Stimulated activated naive CD8-positive, alpha-beta T cell treated with anti-CD3 and anti-CD28 coated beads, Interleukin-15, amount 100 ng/mL, for 72 hours (primary cell): ENCODE results near the gene CNOT9.
A peak's percentile ranks its signal among the peaks of the same experiment; 100 is the strongest.

Experiments used
- ATAC-seq: fragments of 150-1000 bp; cut with Tn5 transposase; 2 replicates; pipeline ENCODE4 v1.10.0; 2021; ENCODE audit warnings: mild to moderate bottlenecking, moderate library complexity
- DNase-seq, 2 donors: peaks; one replicate each; pipeline ENCODE4 v3.0.0; 2021 to 2022
- H3K27ac Mint-ChIP-seq, 2 donors: one replicate each; pipeline ENCODE4 v1.8.0; 2022; ENCODE audit warnings: mild to moderate bottlenecking in 2 of 2, mixed read lengths in 2 of 2, moderate library complexity in 2 of 2
- H3K27me3 Mint-ChIP-seq: one replicate; pipeline ENCODE4 v1.8.0; 2022; ENCODE audit warnings: mixed read lengths
- H3K4me1 Mint-ChIP-seq: one replicate; pipeline ENCODE4 v1.8.0; 2022; ENCODE audit warnings: mild to moderate bottlenecking, mixed read lengths
- H3K4me3 Mint-ChIP-seq, 2 donors: one replicate each; pipeline ENCODE4 v1.8.0; 2022; ENCODE audit warnings: mild to moderate bottlenecking in 2 of 2, mixed read lengths in 2 of 2, moderate library complexity in 1 of 2
- H3K9me3 Mint-ChIP-seq, 2 donors: one replicate each; pipeline ENCODE4 v1.8.0; 2022; ENCODE audit warnings: mixed read lengths in 2 of 2

The CNOT9 gene

DNA sequence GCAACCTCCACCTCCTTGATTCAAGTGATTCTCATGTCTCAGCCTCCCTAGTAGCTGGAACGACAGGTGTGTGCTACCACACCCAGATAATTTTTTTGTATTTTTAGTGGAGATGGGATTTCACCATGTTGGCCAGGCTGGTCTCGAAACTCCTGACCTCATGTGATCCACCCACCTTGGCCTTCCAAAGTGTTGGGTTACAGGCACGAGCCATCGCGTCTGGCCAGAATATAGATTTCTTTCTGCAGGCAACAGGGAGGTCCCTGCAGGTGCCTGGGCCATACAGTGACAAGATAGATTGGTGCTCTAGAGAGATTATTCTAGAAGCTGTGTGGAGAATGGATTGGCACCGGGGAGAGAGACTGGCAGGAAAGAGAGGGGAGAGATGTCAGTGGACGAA lies 52.4 kb downstream of the CNOT9 start:
- H3K27me3 Mint-ChIP-seq, result no peaks in the 10 kb centered on the region
- H3K4me3 Mint-ChIP-seq, result no peak overlapping the region
- H3K9me3 Mint-ChIP-seq, result no peaks in the 10 kb centered on the region
- ATAC-seq (no peak), DNase-seq (no peak)
- no peak overlapping the region for H3K27ac Mint-ChIP-seq
- H3K4me1 Mint-ChIP-seq, result peaks cover 6% of the 10 kb centered on the region

DNA sequence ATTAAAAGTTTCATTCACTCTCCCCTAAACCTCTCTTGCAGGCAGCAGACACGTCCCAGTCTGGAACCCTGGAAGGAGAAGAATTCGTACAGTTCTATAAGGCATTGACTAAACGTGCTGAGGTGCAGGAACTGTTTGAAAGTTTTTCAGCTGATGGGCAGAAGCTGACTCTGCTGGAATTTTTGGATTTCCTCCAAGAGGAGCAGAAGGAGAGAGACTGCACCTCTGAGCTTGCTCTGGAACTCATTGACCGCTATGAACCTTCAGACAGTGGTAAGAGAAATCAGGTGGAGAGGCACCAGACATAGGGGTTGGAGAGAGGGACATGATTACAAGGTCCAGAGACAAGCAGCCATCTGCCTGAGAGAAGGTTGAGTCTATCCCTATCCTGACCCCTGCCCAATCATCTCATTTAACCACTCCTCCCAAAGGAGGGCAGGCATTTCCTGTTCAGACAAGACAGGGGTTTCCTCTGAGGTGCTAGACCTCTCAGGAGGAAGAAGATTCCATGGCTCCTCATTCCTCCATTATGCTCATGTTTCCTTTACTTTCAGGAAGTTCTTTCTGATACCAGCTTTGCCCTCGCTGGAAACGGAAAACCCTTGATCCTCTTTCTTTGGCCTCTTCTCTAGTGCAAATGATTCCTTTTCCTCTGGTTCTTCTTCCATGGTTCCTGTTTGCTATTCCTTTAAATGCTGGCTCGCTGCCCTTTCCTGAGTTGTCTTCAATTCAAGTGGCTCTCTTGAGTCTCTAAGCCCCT lies 54.1 kb downstream of the CNOT9 start:
- DNase-seq (no peak), ATAC-seq (no peak)
- no peaks in the 10 kb centered on the region for H3K9me3 Mint-ChIP-seq
- peaks cover 7% of the 10 kb centered on the region for H3K4me1 Mint-ChIP-seq
- H3K4me3 Mint-ChIP-seq, result no peak overlapping the region
- no peaks in the 10 kb centered on the region for H3K27me3 Mint-ChIP-seq
- no peak overlapping the region for H3K27ac Mint-ChIP-seq

DNA sequence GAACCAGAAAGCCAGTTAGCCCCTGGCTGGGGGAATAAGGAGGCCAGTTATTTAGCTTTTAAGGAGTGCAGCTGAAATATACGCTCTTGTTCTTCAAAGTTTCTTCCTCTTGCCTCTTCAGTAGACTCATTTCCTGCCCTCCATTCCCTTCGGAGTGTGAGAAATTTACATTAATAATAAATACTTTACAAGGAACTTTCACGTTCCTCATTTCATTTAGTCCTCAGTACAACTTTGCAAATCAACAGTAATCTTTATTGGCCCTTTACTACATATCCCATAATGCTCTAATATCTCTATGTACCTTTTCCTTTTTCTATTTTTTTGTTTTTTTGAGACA lies 54.7 kb downstream of the CNOT9 start:
- DNase-seq, result no peak
- H3K4me1 Mint-ChIP-seq, result peaks cover 12% of the 10 kb centered on the region
- H3K27me3 Mint-ChIP-seq, result no peaks in the 10 kb centered on the region
- H3K4me3 Mint-ChIP-seq, result no peak overlapping the region
- H3K27ac Mint-ChIP-seq, result no peak overlapping the region
- ATAC-seq, result no peak
- no peaks in the 10 kb centered on the region for H3K9me3 Mint-ChIP-seq

DNA sequence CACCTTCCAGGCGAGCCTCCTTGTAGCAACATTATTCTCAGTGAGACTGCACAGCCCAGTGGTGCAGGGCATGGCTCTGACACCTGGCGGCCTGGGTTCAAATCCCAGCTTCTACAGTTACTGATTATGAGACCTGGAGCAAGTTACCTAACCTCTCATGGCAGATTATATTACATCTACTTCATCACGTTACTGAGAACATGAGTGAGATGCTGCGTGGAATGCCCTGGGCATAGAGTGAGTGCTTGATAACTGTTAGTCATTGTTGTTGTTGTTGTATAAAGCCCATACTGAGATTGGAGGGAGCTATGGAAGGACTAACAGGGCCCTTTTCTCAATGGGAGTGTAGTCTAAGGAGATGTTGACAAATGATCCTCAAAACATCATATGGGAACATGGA lies 57.7 kb downstream of the CNOT9 start:
- H3K27ac Mint-ChIP-seq, result peak overlapping the region in 1 of 2 donors; percentile 50
- H3K4me3 Mint-ChIP-seq, result no peak overlapping the region
- no peaks in the 10 kb centered on the region for H3K9me3 Mint-ChIP-seq
- no peaks in the 10 kb centered on the region for H3K27me3 Mint-ChIP-seq
- H3K4me1 Mint-ChIP-seq, result peaks cover 12% of the 10 kb centered on the region
- ATAC-seq, result no peak
- DNase-seq, result no peak

DNA sequence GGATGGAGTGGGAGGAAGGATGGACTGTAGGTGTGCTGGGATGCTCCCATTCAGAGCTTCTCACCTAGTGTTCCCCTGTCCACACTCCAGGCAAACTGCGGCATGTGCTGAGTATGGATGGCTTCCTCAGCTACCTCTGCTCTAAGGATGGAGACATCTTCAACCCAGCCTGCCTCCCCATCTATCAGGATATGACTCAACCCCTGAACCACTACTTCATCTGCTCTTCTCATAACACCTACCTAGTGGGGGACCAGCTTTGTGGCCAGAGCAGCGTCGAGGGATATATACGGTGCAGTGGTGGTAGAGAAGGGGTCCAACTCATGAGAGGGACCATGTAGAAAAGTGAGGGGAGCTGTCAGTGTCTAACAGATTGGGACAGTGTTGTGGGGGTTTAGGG lies 59.3 kb downstream of the CNOT9 start:
- peak; percentile 75 for ATAC-seq
- H3K9me3 Mint-ChIP-seq, result no peaks in the 10 kb centered on the region
- H3K27ac Mint-ChIP-seq, result no peak overlapping the region
- H3K27me3 Mint-ChIP-seq, result no peaks in the 10 kb centered on the region
- H3K4me3 Mint-ChIP-seq, result no peak overlapping the region
- no peak for DNase-seq
- peaks cover 12% of the 10 kb centered on the region for H3K4me1 Mint-ChIP-seq

DNA sequence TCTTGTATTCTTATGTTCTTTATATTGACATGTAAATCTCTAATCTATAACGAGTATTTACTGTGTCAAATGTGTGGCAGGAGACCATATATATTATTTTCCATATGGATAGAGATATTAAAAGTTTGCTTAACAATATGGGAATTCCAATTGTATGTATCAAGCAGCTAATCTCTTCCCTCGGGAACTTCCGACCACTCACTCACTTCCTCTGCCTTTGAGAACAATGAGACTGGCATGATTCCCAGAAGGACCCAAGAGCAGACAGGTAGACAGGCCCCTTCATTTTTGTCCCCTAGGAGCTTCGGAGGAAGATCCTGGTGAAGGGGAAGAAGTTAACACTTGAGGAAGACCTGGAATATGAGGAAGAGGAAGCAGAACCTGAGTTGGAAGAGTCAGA lies 63.2 kb downstream of the CNOT9 start:
- Mint-ChIP-seq H3K9me3 (no peaks in the 10 kb centered on the region), H3K4me1 (peaks cover 6% of the 10 kb centered on the region), H3K4me3 (no peak overlapping the region), H3K27me3 (no peaks in the 10 kb centered on the region), H3K27ac (no peak overlapping the region)
- ATAC-seq, result no peak
- DNase-seq, result no peak

DNA sequence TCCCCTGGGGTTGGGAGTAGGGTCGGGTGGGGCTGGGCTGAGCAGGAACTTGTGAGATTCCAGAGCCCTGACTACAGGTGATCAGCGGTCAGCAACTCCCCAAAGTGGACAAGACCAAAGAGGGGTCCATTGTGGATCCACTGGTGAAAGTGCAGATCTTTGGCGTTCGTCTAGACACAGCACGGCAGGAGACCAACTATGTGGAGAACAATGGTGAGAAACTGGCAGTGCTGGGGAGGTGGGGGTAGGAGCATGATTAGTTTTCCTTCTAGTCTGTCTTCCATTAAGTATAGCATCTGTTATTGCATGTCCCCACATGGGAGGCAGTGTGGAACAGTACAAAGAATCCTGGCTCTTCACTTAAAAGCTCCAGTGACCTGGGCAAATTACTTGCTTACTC lies 67.1 kb downstream of the CNOT9 start:
- H3K27me3 Mint-ChIP-seq, result no peaks in the 10 kb centered on the region
- no peak overlapping the region for H3K27ac Mint-ChIP-seq
- H3K9me3 Mint-ChIP-seq, result no peaks in the 10 kb centered on the region
- ATAC-seq (no peak), DNase-seq (no peak)
- no peaks in the 10 kb centered on the region for H3K4me1 Mint-ChIP-seq
- H3K4me3 Mint-ChIP-seq, result no peak overlapping the region

DNA sequence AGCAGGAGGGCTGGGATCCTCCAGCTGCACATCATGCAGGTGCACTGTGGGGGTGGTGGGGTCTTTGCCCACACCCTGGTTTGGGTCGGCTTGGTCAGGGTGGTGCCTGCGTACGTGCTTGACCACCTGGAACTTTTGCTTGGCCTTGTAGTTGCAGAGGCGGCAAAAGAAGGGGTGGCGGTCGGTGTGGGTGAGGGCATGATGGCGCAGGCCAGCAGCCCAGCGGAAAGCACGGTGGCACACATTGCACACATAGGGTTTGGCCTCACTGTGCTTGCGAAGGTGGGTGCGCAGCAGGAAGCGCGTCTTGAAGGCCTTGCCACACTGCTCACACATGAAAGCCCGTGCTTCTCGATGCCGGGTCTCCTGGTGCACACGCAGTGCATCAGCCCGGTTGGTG lies 69.7 kb downstream of the CNOT9 start:
- Mint-ChIP-seq H3K27me3 (no peaks in the 10 kb centered on the region), H3K4me3 (no peak overlapping the region), H3K27ac (no peak overlapping the region), H3K4me1 (no peaks in the 10 kb centered on the region), H3K9me3 (no peaks in the 10 kb centered on the region)
- ATAC-seq (no peak), DNase-seq (no peak)

DNA sequence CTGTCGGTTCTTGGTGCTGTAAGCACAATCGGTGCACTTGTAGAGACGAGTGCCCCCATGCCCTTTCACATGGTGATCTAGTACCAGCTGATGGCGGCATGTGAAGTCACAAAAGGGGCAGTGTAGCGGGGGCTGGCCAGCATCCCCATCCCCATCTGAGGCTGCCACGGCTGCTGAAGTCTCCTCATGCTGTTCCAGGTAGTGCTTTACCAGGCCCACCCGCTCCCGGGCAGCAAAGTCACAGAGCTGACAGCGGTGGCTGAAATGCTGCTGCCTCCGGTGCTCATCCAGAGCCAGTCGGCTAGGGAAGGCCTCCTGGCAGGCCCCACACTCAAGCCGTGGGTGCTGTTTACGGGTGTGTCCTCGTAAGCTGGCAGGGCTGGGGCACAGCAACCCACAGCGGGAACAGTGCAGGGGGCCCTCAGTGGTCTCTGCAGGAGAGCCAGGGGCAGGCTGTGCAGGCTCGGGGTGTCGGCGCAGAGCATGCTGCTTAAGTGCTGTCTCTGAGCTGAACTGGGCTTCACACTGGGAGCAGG lies 73.5 kb downstream of the CNOT9 start:
- DNase-seq (no peak), ATAC-seq (peak; percentile 15)
- Mint-ChIP-seq H3K9me3 (no peaks in the 10 kb centered on the region), H3K27ac (peak overlapping the region in 1 of 2 donors; percentile 24), H3K4me3 (no peak overlapping the region), H3K27me3 (no peaks in the 10 kb centered on the region), H3K4me1 (no peaks in the 10 kb centered on the region)

DNA sequence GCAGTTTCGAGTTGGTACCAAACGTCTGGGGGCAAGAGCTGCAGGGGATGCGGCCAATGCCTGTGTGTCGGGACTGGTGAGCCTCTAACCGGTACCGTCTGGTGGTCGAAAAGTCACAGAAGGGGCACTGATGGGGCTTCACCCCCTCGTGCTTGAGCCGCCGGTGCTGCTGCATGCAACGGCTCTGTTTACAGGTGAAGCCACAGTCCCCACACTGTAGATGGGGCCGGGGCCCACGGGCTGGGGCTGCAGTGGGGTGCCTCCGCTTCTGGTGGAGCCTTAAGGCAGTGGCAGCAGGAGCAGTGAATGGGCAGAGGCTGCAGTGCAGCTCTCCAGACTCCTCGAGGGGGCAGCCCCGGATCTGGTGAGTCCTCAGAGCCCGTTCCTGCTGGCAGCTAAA lies 74.1 kb downstream of the CNOT9 start:
- DNase-seq (no peak), ATAC-seq (peak; percentile 35)
- no peaks in the 10 kb centered on the region for H3K4me1 Mint-ChIP-seq
- no peaks in the 10 kb centered on the region for H3K27me3 Mint-ChIP-seq
- H3K27ac Mint-ChIP-seq, result no peak overlapping the region
- no peak overlapping the region for H3K4me3 Mint-ChIP-seq
- no peaks in the 10 kb centered on the region for H3K9me3 Mint-ChIP-seq

DNA sequence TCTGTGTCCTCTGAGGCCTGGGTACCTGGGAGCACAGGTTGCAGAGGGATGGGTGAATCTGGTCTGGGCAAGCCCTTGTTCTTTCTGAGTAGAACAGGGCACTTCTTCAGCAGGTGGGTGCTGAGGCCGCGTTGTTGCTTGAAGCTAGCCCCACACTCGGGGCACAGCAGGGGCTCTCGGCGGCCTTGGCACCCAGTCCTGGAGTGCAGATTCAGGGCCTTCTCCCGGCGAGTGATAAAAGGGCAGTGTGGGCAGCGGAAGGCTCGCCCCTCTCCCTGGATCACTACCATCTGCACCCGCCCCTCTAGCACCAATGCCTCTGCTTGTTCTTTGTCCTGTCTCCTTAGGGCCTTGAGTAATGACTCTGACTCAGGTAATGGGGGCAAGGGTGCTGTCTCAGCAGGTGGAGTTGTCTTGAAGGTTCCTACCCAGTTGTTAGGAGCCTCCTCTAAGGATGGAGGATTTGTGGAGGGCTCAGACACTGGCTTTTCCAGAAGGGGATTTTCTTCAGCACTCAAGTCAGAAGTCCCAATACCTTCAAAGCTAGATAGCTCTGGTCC lies 75.2 kb downstream of the CNOT9 start:
- no peak for DNase-seq
- Mint-ChIP-seq H3K27me3 (no peaks in the 10 kb centered on the region), H3K27ac (no peak overlapping the region), H3K9me3 (no peaks in the 10 kb centered on the region), H3K4me1 (peaks cover 6% of the 10 kb centered on the region), H3K4me3 (no peak overlapping the region)
- ATAC-seq, result no peak

DNA sequence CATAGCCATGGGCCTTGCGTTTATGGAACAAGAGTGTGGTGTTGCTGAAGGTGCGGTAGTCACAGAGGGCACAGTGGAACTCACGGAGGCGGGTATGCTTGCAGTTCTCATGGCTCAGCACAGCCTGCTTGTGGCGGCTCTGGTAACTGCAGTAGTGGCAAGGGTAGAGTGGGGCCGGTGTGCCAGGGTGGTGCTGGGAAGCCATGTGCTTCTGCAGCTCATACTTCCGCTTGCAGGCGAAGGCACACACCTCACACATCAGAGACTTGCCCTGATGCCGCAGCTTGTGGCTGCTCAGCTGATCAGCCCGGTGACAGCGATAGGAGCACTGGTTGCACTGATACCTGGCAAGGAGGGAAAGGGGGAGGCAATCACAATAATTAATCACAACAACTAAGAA lies 76.1 kb downstream of the CNOT9 start:
- no peaks in the 10 kb centered on the region for H3K27me3 Mint-ChIP-seq
- ATAC-seq (no peak), DNase-seq (no peak)
- H3K27ac Mint-ChIP-seq, result peak overlapping the region; percentile 9 to 94
- no peaks in the 10 kb centered on the region for H3K9me3 Mint-ChIP-seq
- no peak overlapping the region for H3K4me3 Mint-ChIP-seq
- peaks cover 6% of the 10 kb centered on the region for H3K4me1 Mint-ChIP-seq

DNA sequence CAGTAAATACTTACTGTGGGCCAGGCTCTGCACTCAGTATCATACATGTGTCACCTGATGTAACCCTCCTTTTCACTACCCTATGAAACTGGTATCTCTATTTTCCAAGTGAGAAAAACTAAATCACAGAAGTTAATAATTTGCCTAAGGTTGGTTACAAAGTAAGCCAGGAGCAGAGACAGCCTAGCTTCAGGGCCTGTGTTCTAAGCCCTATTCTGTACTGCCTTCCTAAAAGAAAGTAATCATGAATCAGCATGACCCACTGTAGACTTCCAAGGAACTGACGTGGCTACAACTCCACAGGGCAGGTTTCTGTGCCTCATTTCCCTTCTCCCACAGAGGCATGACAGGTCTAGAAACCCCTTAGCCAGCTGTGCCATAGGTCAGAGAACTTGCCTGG lies 76.5 kb downstream of the CNOT9 start:
- H3K4me1 Mint-ChIP-seq, result peaks cover 6% of the 10 kb centered on the region
- H3K4me3 Mint-ChIP-seq, result no peak overlapping the region
- no peak for ATAC-seq
- no peaks in the 10 kb centered on the region for H3K27me3 Mint-ChIP-seq
- peak overlapping the region in 1 of 2 donors; percentile 40 for H3K27ac Mint-ChIP-seq
- DNase-seq, result no peak
- no peaks in the 10 kb centered on the region for H3K9me3 Mint-ChIP-seq
